Colon (tissue), 2 donors: ENCODE results near the gene KIF26B.

ENCODE experiments used
- FAIRE-seq: peaks from 2 replicates; lab custom pipeline; 2012; peaks lifted over from hg19 to GRCh38; lab: Jason Lieb, UNC
- donor health status: control.
- donor health status: control.

The KIF26B gene

DNA sequence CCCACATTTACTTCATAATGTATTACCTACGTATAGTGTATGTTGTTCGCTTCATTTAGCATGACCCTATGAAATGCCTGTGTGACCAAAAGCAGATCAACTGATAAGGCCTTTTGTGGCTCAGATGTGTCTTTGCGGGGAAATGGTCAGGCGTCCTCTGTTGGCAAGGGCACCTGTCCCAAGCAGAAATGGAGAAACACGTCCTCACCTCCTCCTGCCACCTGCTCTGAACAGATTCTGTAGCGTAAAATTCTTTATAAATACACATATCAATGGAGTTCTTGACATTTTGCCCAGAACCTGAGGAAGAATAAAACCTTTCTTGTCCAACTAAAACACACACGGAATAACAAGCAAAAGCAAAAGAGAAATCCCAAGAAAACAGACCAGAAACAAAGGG, 417.9 kb downstream of the KIF26B start:
- FAIRE-seq: no peak

DNA sequence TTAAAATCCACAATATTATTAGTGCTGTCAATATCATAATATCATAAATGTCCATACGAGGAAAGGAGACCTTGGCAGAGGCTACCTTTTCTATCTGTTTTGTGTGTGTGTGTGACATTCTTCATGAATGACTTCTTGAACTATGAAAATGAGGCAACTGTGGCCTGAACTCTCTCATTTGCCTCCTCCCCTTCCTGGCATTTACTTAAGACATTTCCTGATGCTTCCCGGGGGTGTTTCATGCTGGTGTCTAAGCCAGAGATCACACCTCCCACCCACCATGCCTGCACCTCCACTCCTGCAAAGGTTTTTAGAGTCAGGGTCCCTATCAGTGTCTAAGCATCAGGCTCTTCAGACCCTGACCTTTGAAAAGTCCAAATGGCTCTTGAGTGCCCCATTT, 420.9 kb downstream of the KIF26B start:
- FAIRE-seq: no peak

DNA sequence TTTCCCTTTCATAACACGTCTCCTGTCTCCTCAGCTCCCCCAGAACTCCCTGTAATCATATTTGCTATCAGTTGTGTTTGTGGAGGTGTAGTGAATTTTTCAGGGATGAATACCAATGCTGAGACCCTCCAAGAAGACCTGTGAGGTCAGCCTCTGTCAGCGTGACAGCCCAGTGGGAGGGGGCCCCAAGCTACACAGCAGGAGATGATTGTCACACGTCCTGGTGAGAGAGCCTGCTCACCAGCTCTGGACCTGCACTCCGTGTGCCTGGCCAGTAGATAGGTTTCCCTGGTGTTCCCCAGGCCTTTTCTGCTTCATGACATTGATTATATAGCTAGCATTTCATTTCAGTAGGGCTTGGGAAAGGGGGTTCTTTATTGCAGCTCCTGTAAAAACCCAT, 421.5 kb downstream of the KIF26B start:
- no peak for FAIRE-seq

DNA sequence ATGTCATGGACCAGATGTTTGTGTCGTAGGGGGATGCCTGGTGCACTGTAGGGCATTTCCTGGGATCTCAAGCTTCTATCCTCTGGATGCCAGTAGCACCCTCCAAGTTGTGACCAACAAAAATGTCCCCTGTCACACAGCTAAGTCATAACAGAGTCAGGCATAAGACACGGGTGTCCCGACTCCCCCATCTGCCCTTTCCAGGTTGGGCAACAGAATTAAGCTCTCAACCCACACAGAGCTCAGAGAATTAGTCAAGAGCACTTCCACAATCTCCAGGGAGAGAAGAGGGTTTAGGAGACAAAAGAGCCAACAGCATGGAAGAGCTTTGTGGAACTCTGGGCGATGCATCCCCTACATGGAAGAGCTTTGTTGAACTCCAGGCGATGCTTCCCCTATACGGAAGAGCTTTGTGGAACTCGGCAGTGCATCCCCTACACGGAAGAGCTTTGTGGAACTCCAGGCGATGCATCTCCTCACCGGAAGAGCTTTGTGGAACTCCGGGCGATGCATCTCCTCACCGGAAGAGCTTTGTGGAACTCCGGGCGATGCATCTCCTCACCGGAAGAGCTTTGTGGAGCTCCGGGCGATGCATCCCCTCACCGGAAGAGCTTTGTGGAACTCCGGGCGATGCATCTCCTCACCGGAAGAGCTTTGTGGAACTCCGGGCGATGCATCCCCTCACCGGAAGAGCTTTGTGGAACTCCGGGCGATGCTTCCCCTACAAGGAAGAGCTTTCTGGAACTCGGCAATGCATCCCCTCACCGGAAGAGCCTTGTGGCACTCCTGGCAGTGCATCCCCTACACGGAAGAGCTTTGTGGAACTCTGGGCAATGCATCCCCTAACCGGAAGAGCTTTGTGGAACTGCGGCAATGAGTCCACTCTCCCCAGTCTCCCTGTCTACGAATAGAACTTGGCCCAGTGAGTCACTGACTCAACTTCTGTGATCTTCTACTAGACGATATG, 422.7 kb downstream of the KIF26B start:
- no peak for FAIRE-seq

DNA sequence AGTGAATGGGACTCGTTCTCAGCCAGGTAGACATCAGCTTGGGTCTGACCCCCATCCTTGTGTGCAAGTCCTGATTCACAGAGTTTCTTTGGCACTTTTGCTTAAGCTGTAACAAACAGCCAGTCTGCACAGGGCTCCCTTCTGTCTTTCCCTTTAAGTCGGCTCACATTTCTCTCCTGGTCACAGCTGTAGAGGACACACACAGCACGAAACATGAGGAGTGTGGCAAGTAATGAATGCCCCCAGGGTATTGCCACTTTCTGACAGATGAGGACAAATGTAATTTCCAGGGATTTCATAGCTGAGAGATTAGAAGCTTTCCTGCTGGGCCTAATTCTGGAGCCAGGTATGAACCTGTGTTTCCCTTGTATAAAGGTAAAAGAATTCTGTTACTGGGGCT, 423.5 kb downstream of the KIF26B start:
- FAIRE-seq: no peak

DNA sequence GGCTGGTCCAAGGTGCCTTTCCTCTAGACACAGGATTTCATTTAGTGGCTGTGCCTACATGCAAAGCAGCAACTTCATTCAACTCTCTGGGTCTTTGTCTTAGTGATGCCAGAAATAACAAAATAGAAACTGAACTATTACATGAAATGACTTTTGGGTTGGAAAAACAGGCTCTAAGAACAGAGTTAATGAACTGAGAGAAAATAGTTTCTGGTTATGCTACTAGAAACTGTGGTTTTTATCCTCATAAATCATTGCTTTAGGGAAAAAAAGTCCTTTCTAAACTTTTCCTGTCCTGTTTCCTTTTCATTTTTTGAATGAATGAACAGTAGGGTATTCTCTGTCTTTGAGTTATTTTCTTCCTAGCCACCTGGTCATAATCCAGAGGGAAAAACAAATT, 424.0 kb downstream of the KIF26B start:
- FAIRE-seq: no peak

DNA sequence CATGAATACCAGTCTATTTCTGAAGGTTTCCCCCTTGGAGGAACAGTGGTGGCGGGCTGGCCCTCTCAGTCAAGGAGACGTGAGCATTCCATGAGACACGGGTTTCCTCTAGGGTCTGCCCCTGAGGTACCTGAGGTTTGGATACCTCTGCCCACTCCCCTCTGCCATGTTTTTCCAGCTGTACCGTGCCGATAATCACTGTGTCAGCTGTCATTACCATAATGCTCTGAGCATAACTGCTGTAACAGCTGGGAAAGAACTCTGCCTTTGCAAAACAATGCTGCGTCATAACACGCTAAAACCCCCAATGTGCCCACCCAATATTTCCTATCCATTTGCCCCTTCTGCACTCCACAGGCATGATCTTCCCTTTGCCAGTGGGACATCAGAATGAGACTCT, 425.1 kb downstream of the KIF26B start:
- FAIRE-seq: no peak

DNA sequence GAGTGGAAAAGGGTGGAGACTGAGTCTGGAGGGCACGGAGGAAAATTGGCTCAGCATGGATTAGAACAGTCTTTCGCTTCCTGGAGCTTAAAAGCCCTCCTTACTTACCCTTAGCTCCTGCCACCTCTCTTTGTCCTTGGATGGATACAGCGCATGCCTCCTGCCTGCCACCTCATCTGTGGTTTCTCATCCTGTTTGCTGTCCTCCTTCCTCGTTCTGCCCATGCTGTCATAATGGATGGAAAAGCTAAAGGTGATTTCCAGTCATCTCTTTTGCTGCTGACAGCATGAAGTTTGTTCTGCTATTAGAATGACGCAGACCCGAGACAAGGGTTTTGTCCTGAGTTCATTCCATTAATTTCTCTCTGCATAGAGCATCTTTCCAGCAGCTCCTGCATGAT, 425.9 kb downstream of the KIF26B start:
- no peak for FAIRE-seq

DNA sequence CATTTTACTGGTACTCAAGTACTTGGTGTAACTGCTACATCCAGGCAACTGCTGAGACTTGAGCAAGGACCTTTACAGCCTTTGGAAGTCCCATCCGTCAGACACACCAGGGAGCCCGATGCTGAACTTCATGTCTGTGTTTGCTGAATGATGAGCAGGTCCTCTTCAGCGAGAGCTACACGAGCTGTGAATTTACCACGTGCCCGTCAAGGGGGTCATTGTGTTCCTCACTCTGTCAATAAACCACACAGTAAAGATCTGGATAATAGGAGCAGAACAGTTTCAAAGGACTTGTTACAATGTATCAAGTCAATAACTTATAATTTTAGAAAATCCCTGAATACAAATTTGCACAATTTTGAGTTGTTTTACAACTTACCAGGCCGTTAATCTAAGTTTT, 427.2 kb downstream of the KIF26B start:
- no peak for FAIRE-seq

DNA sequence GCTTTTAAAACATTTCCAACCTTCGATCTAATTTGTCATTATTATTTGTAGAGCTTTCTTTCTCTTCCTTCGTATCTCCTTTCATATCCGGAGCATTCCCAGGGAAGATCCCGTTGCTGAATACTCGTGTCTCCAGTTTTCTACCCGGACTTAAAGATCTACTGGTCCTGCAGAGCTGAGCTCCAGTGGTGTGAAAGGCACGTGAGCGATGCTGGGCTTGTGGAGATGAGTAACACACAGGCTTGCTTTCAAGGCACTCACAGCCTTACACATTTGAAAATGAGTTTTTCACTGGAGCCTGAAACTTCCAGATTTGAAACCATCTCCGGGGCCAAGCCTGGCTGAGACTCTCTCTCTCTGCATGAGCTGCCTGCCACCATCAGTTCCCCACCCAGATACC, 428.3 kb downstream of the KIF26B start:
- FAIRE-seq: no peak

DNA sequence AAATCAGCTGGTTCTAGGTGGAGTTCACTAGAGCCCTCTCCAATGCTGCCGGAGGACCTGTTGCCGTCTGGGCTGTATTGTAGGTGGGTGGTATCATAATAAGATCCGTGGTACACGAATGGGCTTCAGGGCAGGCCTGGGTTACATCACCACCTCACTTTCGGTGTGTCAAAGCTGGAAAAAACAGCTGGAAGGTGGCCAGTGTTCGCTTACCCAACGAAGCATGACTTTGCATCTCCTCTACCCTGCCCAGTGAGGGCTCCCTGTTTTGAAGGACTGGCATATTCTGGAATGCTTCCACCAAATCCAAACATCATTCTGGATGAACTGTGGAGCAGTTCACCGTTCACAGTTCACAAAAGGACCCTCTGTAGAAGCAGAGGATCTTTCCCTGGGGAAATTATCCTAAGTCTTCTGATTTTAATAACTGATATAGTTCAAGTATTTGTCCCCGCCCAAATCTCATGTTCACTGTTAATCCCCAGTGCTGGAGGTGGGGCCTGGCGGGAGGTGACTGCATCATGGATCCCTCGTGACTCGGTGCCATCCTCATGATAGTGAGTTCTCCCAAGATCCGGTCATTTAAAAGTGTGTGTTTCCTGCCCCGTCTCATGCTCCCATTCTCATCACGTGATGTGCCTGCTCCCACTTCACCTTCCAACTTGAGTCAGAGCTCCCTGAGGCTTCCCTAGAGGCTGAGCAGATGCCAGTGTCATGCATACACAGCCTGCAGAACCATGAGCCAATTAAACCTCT, 429.0 kb downstream of the KIF26B start:
- no peak for FAIRE-seq

DNA sequence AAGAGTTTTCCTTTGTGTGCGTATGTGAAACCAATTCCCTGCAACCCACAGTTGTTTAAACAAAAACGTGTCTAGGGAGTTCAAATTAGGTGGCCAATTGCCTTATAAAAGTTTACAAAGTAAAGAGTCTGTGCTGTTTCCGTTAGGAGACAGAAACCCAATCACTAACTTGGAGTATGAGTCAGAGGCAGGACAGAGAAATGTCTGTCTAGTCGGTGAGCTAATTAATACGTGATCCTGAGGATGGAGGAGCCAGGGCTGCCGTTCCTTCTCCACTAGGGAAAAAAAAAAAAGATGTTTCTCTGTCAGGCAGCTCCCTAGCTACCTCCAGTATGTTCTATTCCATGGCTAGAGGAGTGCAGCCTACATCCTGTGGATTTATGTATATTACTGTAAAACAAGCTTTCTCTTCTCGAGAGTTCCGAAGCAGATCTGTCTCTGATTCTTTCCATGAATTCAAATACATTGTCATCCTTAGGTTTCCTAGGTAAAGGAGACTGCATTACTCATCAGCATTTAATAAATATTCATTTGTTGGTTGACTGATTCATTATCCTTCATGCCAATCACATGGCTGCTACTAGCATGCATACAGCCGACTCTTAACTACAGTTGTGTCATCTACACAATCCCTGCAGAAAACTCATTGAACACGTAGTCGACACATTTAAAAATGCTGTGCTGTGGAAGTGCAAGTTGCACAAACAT, 430.6 kb downstream of the KIF26B start:
- FAIRE-seq: no peak

DNA sequence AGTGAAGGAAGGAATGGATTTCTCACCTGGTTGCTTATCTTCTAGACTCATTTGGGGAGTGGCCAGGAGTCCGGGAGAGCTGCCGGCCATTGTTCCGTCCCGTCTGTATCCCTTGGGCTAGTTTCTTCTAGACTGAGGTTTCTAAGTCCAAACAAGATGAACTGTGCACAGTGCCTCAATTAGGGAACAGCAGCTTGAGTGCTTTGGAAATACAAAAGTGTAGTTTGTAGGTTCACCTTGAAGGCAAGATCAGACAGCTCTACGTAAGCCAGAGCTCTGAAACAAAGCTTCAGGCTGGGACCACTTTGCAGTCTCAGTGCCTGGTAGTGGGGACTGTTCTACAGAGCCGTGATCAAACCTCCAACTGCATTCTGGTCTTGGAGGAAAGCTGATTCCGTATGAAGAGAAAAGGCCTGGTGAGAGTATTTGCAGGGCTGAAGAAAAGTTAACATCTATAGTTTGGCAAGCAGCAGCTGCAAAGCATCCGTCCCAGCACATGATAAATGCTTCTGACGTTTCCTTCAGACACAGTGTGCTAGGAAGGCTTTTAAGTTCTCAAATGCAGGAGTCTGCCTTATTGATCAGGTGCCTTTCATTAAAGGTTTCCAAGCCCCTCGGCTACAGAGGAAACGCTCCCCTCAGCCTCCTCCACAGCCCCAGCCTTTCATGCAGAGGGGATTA, 432.8 kb downstream of the KIF26B start:
- no peak for FAIRE-seq

DNA sequence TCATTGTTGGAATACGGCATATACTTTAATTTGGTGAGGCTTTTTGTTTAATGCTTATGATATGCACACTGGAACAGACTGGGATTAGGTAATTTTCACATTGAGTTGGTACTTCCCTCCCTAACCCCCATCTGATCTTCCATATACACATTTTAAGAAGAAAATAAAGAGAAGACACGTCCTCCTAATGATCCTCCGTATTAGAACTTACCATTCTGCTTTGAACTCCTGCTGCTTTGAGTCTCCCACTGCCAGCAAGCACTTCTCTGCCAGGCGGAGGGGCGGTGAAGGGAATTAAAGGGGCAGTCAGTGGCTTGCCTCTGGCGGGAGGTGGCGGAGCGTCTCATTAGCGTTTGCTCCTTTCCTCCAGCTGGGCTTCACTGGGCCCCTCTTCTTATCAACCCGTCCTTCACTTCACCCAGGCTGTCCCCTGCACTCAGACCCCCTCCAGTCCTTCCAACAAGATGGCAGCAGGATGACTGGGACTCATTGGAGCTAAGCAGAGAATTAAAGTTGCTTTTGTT, 433.4 kb downstream of the KIF26B start:
- no peak for FAIRE-seq

DNA sequence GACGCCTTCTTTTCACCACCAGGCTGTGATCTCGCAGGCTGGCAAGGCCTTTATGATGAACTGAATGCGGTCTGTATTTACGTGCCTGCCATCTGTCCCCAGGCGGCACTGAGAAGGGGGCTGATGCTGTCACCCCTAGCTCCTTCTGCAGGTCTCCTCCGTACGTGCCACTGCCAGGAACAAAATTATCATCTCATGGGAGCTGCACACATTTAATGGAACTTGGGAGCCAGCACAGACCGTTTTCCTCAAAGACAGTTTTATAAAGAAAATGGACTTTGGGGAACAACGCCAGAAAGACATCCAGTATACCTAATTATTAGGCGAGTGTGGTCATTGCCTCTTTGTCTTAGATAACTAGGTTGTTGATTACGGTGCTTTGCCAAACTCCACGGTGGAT, 434.5 kb downstream of the KIF26B start:
- FAIRE-seq: no peak

DNA sequence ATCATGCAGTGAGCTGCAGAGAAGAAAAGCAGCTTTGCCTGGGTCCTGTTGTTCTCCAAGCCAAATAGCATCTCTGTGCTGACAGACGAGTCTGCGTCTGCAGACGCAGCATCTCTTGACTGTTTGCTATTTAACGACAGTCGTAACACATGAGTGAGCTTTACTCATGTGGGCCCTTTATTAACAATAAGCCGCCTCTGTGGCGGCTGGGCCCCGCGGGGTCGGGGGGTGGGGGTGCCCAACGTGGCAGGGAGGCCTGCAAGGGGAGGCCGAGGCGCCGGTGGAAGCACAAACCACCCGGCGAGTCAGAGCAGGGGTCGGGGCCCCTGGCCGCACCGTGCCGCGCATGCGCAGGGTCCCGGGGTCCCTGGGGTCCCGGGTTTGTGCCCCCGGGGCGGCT, 435.1 kb downstream of the KIF26B start:
- FAIRE-seq: no peak

DNA sequence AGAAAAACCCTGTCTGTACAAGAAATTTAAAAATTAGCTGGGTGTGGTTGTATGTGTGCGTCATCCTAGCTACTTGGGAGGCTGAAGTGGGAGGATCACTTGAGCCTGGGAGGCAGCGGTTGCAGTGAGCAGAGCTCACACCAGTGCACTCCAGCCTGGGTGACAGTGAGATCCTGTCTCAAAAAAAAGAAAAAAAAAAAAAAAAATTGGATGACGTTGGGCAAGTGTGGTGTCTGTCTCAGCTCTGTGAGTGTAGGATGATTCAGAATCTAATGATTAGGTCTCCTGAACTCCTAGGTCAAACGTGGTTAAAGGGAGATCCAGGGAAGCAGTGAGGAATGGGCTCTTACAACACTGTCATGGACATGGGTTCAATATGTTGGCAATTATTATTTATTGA, 435.9 kb downstream of the KIF26B start:
- no peak for FAIRE-seq

DNA sequence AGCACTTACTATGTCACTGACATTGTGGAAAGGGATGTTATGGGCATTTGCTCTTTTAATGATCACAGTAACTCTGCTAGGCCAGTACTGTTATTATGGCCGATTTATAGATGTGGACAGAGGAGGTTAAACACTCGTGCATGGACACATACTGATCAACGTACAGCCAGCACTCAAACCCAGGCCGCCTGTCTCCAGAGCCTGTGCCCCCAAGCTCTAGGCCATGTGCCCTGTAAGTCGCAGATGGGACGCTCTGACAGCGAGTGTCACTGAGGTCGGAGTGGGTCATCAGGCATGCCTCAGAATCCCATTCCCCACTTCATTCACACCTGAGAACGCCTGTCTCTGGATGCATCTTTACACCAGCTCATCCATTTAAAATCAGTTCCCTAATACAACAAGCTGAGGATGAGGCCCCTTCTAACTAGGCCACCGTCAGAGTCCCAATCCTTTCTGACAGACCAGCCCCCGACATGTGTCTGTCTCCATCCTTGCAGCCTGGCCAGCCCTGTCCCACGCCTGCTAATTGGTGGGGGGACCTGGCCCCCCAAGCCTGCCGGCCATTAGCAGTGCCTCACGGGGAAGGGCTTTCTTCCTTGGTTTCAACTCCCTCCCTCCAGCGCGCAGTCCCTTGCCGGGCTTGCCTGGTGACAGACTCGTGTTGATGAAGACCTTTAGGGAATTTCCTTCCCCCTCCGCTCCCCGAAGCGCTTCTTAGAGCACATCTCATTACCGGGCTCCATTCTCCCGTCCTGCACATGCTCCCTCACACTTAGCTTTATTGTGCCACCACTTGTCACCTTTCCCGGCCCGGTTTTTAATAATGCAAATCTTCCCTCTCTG, 436.8 kb downstream of the KIF26B start:
- no peak for FAIRE-seq

DNA sequence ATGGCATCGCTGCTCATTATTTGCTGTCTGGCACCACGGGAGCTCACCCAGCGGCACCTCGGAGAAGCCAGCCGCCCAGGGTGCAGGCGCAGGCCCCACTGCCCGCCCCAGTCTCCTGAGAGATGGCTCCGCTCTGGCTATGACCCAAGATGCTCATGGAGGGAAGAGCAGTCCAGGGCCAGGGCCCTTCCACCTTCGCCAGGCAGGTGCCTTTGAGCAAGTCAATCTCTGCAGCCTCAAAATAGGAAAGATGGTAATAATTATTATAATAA, 437.3 kb downstream of the KIF26B start:
- no peak for FAIRE-seq

DNA sequence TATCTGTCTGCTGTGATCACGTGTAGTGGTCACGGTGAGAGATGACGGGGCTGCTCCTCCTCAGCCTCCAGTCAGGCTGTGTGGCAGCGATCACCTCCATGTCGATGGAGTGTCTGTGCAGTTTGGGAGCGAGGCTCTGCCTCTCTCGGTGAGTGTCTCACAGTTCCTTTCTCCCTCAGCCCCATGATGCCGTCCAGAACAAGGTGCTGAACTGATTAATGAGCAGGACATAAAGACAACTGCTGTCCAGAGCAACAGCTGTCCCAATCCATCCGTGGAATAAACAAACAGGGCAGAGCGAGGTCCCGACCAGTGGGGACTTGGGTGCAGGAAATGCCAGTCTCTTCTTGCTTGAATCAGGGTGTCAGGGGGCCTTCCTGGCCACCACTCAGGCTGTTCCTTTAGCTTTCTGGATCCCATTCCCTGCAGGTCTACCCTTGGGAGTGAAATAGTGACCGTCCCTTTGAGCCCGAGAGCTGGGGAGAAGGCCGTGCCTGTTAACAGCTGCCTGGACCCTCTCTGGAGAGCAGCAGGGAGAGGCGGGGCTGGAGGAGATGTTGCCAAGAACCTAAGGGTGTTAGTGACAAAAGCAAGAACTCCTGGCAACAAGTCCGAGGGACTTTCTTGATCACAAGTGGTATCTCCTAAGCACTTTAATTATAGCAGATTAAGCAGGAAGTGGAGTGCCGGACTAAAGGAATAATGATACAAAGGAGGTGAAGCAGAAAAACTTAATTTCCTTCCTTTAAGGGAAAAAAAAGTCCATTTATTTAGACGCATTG, 443.9 kb downstream of the KIF26B start:
- FAIRE-seq: no peak
